Hematopoietic multipotent progenitor cell (in vitro differentiated cells): ENCODE results near the gene UBTD1. TPM values are rescaled to one million over a fixed set of nuclear protein-coding genes. Genes with fewer than 3 reads are reported as not detected.

Experiments used
- DNase-seq, 3 donors: peaks; one replicate each; pipeline ENCODE4 v3.0.0-alpha.2; 2011 to 2015; ENCODE audit warnings: low read depth in 2 of 3, low spot score in 2 of 3
- total RNA-seq: library from RNA; depleted of rRNA; stranded (reverse); fragments of >200 nt; gene quantifications from one replicate; pipeline ENCODE4 v1.2.3, GENCODE V29; 2012

Gene UBTD1
- total RNA-seq, 1 donor: 4.6 TPM

GRCh38 chr10:97482381-97482780, 16.3 kb upstream of the UBTD1 start:
- no peak for DNase-seq

DNA sequence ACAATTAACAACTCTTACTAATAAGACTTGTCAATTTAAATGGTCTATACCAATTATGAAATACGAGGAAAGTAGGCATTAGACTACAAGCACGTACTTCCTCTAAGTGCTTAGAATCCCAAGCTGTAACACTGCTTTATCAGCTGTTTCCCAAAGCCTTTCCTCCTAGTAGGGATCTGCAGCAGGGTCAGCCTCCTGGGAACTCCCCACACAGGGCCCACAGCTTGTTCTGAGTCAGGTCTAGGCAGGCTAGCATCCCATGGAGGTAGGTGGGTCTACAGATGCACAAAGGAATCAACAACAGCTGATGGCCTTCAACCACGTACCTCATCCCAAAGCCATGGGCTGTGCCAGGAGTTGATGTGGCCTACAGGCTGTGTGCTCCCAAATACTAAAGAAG, 15.2 kb upstream of the UBTD1 start:
- no peak for DNase-seq

DNA sequence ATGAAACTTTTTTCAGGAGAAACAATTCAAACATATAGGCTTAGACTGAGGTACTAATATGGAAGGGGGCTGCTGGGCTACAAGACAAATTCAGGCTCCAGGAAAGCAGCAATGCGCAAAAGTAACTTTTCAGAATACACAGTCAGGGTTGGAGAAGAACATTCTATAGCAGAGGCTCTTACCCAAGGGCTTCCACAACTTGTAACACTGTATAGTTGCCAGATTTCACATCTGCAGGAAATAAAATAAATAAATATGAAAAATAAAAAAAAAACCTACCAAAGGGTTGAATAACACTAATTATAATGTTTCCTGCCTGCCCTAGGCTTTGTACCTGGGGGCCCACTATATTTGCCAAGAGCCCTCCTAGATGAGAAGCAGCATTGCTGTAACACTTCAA, 14.8 kb upstream of the UBTD1 start:
- DNase-seq: no peak

DNA sequence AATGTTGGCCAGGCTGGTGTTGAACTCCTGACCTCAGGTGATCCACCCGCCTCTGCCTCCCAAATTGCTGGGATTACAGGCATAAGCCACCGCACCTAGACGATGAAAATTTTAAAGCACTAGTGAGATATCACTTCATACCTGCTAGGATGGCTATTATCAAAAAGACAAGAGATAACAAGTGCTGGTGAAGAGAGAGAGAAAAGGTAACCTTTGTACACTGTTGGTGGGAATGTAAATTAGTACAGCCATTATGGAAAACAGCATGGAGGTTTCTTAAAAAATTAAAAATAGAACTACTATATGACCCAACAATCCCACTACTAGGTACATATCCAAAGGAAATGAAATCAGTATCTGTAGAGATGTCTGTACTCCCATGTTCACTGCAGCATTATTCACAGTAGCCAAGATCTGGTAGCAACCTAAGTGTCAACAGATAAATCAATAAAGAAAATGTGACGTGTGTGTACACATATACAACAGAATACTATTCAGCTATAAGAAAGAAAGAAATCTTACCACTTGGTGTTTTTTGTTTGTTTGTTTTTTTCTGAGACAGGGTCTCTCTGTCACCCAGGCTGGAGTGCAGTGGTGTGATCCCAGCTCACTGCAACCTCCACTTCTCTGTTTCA, 13.0 kb upstream of the UBTD1 start:
- no peak for DNase-seq

GRCh38 chr10:97490592-97490991, 8.1 kb upstream of the UBTD1 start:
- DNase-seq: no peak

- DNase-seq: no peak
Measured at GRCh38 chr10:97494151-97494550, 4.6 kb upstream of the UBTD1 start.

- peak in 1 of 3 donors; percentile 21 for DNase-seq
Measured at GRCh38 chr10:97494863-97495506, 3.7 kb upstream of the UBTD1 start.

DNA sequence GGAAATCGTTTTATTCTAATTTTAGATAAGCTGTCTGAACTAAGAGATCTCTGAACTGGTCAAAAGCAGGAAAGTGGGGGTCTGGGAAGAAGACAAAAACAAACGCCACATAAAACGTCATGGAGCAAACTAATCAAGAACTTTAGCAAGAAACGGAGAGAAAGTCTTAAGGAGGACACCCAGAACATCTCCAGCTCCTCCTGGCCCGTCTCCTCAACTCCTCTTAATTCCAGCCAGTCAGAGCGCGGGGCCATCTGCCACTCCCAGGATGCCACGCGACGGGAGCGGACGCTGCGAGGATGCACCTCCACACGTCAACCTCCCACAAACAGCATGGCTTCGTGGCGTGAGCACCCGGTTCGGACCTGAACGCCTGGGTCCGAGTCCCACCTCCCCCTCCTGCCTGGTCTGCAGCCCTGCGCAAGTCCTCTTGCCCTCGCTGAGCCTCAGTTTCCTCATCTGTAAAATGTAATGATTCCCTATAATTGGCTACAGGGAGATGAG, 1.1 kb upstream of the UBTD1 start:
- peak; percentile 28 to 59 (median 54) for DNase-seq

GRCh38 chr10:97498076-97498840, 466 bp upstream of the UBTD1 start, which contains the start of gene MMS19:
Gene MMS19, minus strand, starts transcription at chr10:97498422. Its CDS starts 38 bp downstream, at chr10:97498384.
- peak; percentile 98 to 99 (median 98) for DNase-seq

- DNase-seq: peak in 1 of 3 donors; percentile 24
Measured at GRCh38 chr10:97499561-97500296, 1.0 kb downstream of the UBTD1 start.

DNA sequence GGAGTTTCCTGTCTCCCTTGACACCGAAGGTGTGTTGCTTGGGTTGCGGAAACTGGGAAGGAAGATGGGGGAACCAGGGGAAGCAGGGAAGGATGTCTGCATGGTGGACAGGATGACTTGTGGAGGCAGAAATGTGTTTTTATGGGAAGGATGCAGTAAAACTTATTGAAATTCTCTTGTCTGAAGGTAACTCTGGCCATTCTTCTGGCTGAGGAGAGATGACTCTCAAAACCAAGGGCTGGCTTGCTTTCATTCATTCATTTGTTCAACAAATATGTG, 1.5 kb downstream of the UBTD1 start:
- no peak for DNase-seq

GRCh38 chr10:97502916-97503315, 4.2 kb downstream of the UBTD1 start:
- DNase-seq: no peak

GRCh38 chr10:97503406-97503805, 4.7 kb downstream of the UBTD1 start:
- no peak for DNase-seq

- no peak for DNase-seq
Measured at GRCh38 chr10:97505152-97505551, 6.4 kb downstream of the UBTD1 start.

- DNase-seq: no peak
Measured at GRCh38 chr10:97506199-97506991, 7.7 kb downstream of the UBTD1 start.

DNA sequence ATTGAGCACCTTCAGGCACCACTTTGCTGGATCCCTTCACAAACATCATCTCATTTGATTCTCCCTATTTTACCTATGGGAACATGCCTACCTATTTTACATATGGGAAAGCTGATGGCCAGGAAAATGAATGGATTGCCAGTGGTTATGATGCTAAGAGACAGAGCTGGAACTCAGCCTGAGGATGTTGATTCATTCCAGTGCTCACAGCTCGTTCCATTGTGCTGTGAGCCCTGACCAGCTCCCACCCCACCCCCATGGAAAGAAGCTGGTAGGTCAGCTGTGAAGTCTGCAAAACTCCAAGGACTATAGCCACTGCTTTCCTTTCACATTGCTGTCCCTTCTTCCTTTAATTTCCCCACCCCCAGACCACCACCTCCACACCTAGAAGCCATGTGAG, 9.6 kb downstream of the UBTD1 start:
- DNase-seq: no peak

GRCh38 chr10:97509120-97509680, 10.5 kb downstream of the UBTD1 start:
- no peak for DNase-seq

- DNase-seq: no peak
Measured at GRCh38 chr10:97510686-97511085, 12.0 kb downstream of the UBTD1 start.

DNA sequence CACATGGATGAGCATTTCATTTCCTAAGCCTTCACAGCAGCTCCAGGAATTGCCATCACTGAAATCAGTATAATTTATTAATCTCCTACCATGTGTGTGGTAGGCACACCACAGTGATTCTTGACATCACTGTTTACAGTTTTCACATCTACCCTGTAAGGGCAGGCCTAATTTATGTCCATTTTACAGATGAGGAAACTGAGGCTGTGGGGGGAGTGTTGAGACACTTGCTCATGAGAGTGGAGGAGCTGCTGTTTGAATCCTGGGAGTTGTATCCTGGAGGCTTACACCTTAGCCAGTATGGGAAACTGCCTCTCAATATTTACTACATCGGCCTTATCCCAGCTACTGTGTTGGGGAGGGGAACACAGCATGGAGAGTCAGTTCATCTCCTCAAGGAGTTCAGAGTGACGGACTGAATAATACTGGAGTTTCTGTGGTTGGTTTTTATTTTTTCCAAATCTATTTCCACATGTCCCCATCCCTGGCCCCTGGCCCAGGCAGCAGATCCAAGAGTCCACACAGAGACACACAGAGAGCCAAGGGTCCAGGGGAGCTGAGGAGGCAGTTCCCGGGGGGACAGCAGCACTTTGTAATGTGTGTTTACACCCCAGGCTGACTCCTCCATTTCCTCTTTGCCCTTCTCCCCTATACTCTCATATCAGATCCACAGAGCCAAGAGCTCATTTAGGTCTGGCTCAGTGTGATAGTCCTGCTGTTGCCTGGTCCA, 13.2 kb downstream of the UBTD1 start:
- no peak for DNase-seq
